ENCODE data around the gene MYBPH.

The MYBPH gene

GRCh38 chr1:203210988-203211387 is 35.4 kb upstream of the MYBPH start:
- ATAC-seq: no peak
- no peak for TF ChIP-seq TOX (CRISPR knock-in tag; IDR thresholded peaks at IDR 0.05; ENCODE audit: borderline replicate concordance)
- no peak for TF ChIP-seq CSRNP3 (CRISPR knock-in tag; IDR thresholded peaks at IDR 0.05)
- no peak for TF ChIP-seq PATZ1 (CRISPR knock-in tag; IDR thresholded peaks at IDR 0.05; ENCODE audit: borderline replicate concordance)
- TF ChIP-seq PPARA (CRISPR knock-in tag; IDR thresholded peaks at IDR 0.05; ENCODE audit: borderline replicate concordance): no peak
- TF ChIP-seq CSDC2 (CRISPR knock-in tag; IDR thresholded peaks at IDR 0.05): no peak
- TF ChIP-seq TSHZ2 (CRISPR knock-in tag; IDR thresholded peaks at IDR 0.05): no peak
- no peak for TF ChIP-seq ZFP3 (CRISPR knock-in tag; IDR thresholded peaks at IDR 0.05)
- no peak for TF ChIP-seq ZFP30 (CRISPR knock-in tag; IDR thresholded peaks at IDR 0.05)
- TF ChIP-seq ESRRG (CRISPR knock-in tag; IDR thresholded peaks at IDR 0.05): no peak
- TF ChIP-seq ZNF8 (CRISPR knock-in tag; IDR thresholded peaks at IDR 0.05): no peak
- no peak for TF ChIP-seq POU6F1 (CRISPR knock-in tag; IDR thresholded peaks at IDR 0.05; ENCODE audit: borderline replicate concordance, low read depth)
- TF ChIP-seq ISL1 (CRISPR knock-in tag; IDR thresholded peaks at IDR 0.05): no peak
- TF ChIP-seq SNAI2 (CRISPR knock-in tag; IDR thresholded peaks at IDR 0.05): no peak
- TF ChIP-seq OSR1 (CRISPR knock-in tag; IDR thresholded peaks at IDR 0.05): no peak

DNA sequence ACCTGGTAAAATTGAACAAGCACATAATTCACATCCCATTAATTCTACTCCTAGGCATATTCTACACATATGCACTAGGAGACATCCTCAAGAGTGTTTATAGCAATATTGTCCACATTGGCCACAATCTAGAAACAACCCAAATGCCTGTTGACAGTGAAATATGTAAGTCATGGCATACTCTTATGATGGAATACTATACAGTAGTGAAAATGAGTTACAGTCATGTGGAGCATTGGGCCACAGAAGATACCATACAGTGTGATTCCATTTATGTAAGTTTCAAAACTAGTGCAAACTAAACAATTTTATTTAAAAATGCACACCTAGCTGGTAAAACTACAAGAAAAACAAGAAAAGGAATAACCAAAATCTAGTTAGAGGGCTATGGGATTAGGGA is 34.7 kb upstream of the MYBPH start:
- no peak for TF ChIP-seq ZNF70 (CRISPR knock-in tag; IDR thresholded peaks at IDR 0.05)
- TF ChIP-seq ARNTL (CRISPR knock-in tag; IDR thresholded peaks at IDR 0.05; ENCODE audit: borderline replicate concordance, low read depth): no peak
- no peak for TF ChIP-seq ZFP3 (CRISPR knock-in tag; IDR thresholded peaks at IDR 0.05)
- no peak for TF ChIP-seq TOX (CRISPR knock-in tag; IDR thresholded peaks at IDR 0.05; ENCODE audit: borderline replicate concordance)
- no peak for TF ChIP-seq SNAI2 (CRISPR knock-in tag; IDR thresholded peaks at IDR 0.05)
- TF ChIP-seq ZNF8 (CRISPR knock-in tag; IDR thresholded peaks at IDR 0.05): no peak
- no peak for TF ChIP-seq POU6F1 (CRISPR knock-in tag; IDR thresholded peaks at IDR 0.05; ENCODE audit: borderline replicate concordance, low read depth)
- TF ChIP-seq TCF4 (CRISPR knock-in tag; IDR thresholded peaks at IDR 0.05; ENCODE audit: borderline replicate concordance): no peak
- no peak for TF ChIP-seq PATZ1 (CRISPR knock-in tag; IDR thresholded peaks at IDR 0.05; ENCODE audit: borderline replicate concordance)
- TF ChIP-seq ZC3H10 (CRISPR knock-in tag; IDR thresholded peaks at IDR 0.05): no peak
- TF ChIP-seq OSR1 (CRISPR knock-in tag; IDR thresholded peaks at IDR 0.05): no peak
- no peak for TF ChIP-seq BACH2 (CRISPR knock-in tag; IDR thresholded peaks at IDR 0.05; ENCODE audit: borderline replicate concordance)
- no peak for TF ChIP-seq ZNF565 (CRISPR knock-in tag; conservative IDR thresholded peaks at IDR 0.05; ENCODE audit: low read depth)
- TF ChIP-seq TSHZ2 (CRISPR knock-in tag; IDR thresholded peaks at IDR 0.05): no peak
- TF ChIP-seq RARB (CRISPR knock-in tag; IDR thresholded peaks at IDR 0.05): no peak
- no peak for TF ChIP-seq ZFP30 (CRISPR knock-in tag; IDR thresholded peaks at IDR 0.05)
- no peak for TF ChIP-seq CREB5 (CRISPR knock-in tag; IDR thresholded peaks at IDR 0.05; ENCODE audit: low read depth)
- TF ChIP-seq PPARA (CRISPR knock-in tag; IDR thresholded peaks at IDR 0.05; ENCODE audit: borderline replicate concordance): no peak
- no peak for ATAC-seq
